ENCODE data around the gene MBD3. TPM values are rescaled to one million over a fixed set of nuclear protein-coding genes. Genes with fewer than 3 reads are reported as not detected.
"Not testable (repeated sequence)": the region's sequence is repeated elsewhere in the genome, so short reads cannot be mapped to it uniquely, and the experiment has no call there.

Gene MBD3, protein sequence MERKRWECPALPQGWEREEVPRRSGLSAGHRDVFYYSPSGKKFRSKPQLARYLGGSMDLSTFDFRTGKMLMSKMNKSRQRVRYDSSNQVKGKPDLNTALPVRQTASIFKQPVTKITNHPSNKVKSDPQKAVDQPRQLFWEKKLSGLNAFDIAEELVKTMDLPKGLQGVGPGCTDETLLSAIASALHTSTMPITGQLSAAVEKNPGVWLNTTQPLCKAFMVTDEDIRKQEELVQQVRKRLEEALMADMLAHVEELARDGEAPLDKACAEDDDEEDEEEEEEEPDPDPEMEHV
- 65.0 TPM for total RNA-seq
- long read RNA-seq, full-length matches to known transcripts = 29 of 107 reads
- long read RNA-seq, partial matches to known transcripts = 63 of 107 reads
- long read RNA-seq, other reads (novel, unspliced or antisense) = 15 of 107 reads

DNA sequence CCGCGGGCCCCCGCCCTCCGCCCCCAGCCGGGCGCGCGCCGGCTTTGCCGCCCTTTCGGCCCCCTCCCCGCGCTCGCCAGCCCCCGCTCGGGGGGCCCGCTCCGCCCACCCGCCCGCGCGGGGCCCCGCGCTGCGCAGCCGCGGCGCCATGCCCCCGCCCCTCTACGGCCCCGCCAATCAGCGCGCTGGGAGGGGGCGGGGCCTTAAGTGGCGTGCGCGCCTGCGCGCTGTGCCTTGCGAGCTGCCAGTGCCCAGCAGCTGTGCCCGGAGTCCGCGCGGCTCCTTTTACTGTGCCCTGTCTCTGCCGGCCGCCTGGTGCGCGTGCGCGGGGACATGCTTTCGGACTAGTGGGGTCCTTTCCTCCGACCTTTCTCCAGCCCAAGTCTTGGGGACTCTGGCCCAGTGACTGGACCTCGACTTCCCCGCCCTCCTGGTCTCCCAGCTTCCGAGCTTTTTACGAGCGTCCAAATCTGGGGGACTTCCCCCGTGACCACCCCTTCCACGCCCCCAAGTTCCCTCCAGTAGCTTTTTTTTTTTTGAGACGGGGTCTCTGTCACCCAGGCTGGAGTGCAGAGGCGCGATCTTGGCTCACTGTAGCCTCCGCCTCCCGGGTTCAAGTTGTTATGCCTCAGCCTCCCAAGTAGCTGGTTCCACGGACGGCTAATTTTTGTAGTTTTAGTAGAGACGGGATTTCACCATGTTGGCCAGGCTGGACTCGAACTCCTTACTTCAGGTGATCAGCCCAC lies at the start of gene MBD3:
Gene MBD3 (minus strand): TSS at position 111 of the 746 bp plus-strand sequence. CDS start 234 bp downstream, outside the sequence.
- peak; percentile 97 for DNase-seq (ENCODE audit: low spot score)

- DNase-seq (ENCODE audit: low spot score) = not testable (repeated sequence)
Measured at GRCh38 chr19:1640893-1641448, 48.3 kb upstream of the MBD3 start.

DNA sequence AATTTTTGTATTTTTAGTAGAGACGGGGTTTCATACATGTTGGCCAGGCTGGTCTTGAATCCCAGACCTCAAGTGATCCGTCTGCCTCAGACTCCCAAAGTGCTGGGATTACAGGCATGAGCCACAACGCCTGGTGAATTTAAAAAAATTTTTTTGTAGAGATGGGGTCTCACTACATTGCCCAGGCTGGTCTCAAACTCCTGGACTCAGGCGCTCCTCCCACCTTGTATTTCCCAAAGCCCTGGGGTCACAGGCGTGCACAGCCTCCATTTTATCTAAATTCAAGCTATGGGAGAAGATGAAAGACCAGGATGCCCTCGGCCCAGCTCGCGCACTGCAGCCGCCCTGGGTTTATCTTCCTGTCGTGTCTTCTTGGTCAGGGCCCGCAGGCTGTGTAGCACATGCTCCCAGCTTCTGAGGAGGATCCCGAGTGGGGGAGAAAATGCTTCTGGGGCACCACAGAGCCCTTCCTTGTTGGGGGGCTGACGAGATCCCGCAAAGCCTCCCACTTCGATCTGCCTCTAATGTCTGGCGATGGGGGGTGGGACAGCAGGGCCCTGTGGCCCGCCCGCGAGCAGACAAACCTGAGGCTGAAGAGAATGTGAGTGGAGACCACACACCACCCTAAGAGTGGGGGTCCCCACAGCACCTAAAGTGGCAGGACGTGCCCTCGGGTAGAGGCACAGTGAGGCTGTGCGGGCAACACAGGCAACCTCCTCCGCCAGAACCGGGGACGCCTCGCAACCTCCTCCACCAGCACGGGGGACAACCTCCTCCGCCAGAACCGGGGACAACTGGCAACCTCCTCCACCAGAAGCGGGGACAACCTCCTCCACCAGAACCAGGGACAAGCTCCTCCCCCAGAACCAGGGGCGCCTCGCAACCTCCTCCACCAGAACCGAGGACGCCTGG lies 43.9 kb upstream of the MBD3 start:
- DNase-seq (ENCODE audit: low spot score) = no peak

GRCh38 chr19:1634938-1635243 lies 42.2 kb upstream of the MBD3 start:
- DNase-seq (ENCODE audit: low spot score) = no peak

GRCh38 chr19:1634242-1634937 lies 41.7 kb upstream of the MBD3 start:
- no peak for DNase-seq (ENCODE audit: low spot score)

DNA sequence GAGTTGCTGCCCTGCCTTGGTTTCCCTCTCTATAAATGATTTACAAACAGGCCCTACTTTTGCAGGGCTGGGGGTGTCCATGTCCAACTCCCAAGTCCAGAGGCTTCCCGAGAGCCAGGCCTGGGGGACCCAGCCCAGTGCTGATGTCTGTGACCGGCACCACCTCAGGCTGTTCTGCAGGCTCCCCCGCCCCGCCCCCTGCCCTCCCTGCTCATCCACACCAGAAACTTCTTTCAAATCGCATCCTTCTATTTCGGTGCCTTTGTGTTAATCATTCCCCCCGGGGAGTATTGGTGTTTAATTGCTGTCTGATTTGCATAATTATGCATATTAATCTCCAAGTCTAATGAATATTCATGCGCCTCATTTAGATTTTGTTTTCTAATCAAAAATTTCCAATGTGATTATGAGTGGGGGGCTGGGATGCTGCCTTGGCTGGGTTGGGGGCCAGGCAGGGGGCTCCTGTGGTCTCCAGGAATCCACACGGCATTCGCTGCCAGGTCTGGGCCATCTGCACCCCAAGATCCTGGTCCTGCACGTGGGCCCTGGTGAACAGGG lies 40.7 kb upstream of the MBD3 start:
- DNase-seq (ENCODE audit: low spot score) = no peak

GRCh38 chr19:1632462-1633268 lies 40.0 kb upstream of the MBD3 start:
- DNase-seq (ENCODE audit: low spot score) = no peak

GRCh38 chr19:1631557-1632100 lies 39.0 kb upstream of the MBD3 start:
- no peak for DNase-seq (ENCODE audit: low spot score)

- DNase-seq (ENCODE audit: low spot score) = no peak
Measured at GRCh38 chr19:1630811-1631210, 38.1 kb upstream of the MBD3 start.

DNA sequence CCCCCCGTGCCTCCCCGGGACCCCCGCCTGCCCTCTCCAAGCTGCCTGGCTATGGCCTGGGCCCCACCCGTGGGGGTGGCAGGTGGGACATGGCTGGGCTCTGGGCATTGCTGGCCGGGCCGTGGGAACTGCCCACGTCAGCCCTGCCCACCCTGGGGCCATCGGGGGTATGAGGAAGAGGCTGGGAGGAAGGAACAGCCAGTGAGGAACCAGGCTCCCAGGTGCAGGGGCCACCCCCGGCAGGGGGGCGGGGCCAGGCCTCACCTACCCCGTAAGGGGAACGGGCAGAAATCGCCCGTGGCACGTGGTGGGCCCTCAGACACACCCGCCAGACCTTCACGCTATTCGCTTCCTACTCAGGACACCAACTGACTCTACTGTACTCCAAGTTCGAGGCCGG lies 37.3 kb upstream of the MBD3 start:
- DNase-seq (ENCODE audit: low spot score) = no peak

DNA sequence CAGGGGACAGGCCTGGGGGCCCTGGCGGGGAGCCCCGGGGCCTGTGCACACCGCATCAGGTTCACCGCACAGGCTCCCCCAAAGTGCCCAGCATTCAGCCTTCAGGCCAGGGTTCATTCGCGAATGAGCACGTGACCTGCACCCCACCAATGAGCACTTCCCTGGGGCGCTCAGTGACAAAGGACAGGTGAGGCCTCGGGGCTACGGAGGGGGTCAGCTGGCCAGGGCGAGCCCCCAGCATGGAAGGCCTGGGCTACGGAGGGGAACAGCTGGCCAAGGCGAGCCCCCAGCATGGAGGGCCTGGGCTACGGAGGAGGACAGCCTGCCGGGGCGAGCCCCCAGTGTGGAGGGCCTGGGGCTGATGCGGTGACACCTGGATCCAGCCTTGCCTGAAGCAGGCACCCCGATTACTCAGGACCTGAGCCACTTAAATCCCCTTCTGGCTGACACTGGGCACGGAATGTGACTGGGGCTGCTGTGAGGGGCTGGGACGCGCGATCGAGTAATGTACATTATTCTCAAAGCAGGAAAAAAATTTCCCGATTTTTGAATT lies 36.7 kb upstream of the MBD3 start:
- DNase-seq (ENCODE audit: low spot score) = no peak

DNA sequence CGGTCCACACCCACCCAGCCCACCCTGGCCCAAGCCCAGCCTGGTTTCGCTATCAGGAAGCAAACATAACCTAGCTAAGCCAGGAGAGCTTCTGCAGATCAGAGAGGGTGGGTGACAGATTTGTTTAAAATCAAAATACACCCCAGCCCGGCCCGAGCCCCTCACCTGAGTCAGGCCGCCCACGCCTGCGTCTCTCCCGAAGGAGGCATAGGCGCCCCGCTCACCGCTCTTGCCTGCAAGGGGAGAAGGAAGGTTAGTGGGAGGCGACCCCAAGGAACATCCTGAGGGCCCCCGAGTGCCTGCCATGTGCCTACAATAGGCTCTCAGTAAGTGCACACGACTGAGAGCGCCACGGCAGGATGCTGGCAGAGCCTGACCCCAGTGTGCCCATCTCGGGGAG lies 34.5 kb upstream of the MBD3 start:
- DNase-seq (ENCODE audit: low spot score) = no peak

GRCh38 chr19:1626417-1627010 lies 33.8 kb upstream of the MBD3 start:
- no peak for DNase-seq (ENCODE audit: low spot score)

GRCh38 chr19:1624458-1624857 lies 31.8 kb upstream of the MBD3 start:
- no peak for DNase-seq (ENCODE audit: low spot score)

DNA sequence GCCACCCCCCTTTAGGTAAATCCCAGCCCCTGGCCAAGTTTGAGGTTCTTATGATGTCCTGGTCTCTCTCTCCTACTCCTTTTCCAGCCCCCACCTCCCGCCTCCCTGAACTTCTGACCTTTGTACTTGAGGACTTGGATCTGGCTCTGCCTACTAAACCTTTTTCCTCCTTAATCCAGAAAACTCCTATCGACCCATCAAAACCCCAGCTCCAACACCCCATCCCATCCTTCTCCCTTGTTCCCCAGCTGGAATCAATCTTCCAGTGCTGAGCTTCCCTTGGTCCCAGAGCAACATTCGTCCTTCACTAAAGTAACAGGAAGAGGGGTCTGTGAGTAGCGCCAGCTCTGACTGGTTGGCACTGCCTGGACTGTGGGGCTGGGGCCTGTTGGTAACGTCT lies 29.9 kb upstream of the MBD3 start:
- DNase-seq (ENCODE audit: low spot score) = no peak

DNA sequence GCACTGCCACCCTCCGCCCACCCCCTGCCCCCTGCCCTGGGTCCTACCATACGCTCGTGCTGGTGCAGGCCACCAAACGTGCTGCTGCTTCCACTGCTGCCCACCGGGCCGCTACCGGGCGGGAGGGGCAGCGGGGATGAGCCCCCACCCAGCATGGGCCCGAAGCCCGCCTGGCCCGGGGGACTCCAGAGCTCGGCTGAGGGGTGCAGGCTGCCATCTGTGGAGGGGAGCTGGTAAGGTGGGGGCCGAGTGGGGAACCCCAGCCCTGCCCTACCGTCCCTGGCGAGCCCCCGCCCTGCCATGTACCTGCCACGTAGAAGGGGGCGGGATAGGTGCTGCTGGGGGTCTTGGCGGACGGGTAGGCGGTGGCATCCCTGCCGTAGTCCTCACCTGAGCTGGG lies 29.3 kb upstream of the MBD3 start:
- no peak for DNase-seq (ENCODE audit: low spot score)

GRCh38 chr19:1621574-1621973 lies 28.9 kb upstream of the MBD3 start:
- no peak for DNase-seq (ENCODE audit: low spot score)

DNA sequence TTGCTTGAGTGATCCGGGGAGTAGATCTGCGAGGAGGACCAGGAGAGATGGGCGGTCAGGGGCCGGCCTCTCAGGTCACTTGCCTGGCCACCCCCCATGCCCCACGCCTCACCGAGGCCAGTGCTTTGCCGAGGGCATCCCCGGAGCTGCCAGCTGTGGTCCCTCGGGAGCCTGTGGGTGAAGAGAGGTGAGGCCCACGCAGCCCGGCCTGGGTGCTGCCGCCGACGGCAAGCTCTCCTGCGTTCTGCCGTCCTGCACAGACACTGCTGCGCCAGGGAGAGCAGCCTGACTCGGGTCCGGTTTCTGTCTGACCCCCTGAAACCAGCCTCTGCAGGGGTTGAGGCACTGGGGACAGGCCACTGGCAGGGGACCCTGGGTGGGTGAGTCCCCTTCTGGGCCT lies 28.4 kb upstream of the MBD3 start:
- DNase-seq (ENCODE audit: low spot score) = no peak

- no peak for DNase-seq (ENCODE audit: low spot score)
Measured at GRCh38 chr19:1620502-1620901, 27.8 kb upstream of the MBD3 start.
